ENCODE measurements around the gene RPL10A. TPM values are rescaled to one million over a fixed set of nuclear protein-coding genes. Genes with fewer than 3 reads are reported as not detected.

Gene RPL10A
- total and polyA plus RNA-seq, 2 of the 8 experiments (the other 6 are each of a cell fraction or from before 2014, with no cell fraction given) = 1,893 to 2,948 TPM

- Histone ChIP-seq H3K4me1 (replicated peaks in 1 of 4; ENCODE audit: control insufficient read depth in 3 of 4, insufficient read depth in 4 of 4, low read length in 3 of 4) (peaks cover 7 to 14% (median 10%) of the 10 kb centered on the region in 4 experiments; a peak in 6 of 7 replicates), H3K27ac (ENCODE audit: low read depth, low read length) (no peak overlapping the region), H3K79me2 (ENCODE audit: control insufficient read depth in 1 of 2, insufficient read depth in 2 of 2, low read length in 2 of 2) (no peaks in the 10 kb centered on the region), H3K4me2 (ENCODE audit: insufficient read depth in 1 of 2, low read depth in 2 of 2, low read length in 2 of 2) (peak overlapping the region; percentile 31 to 89; a peak in 3 of 4 replicates), H3K14ac (ENCODE audit: insufficient read length) (no peak overlapping the region), H2BK15ac (ENCODE audit: low read length) (no peak overlapping the region), H4K8ac (ENCODE audit: extremely low read depth, insufficient read depth, low read length) (no peak overlapping the region), H3K9me3 (ENCODE audit: insufficient read depth in 2 of 2, low read depth in 1 of 2, low read length in 1 of 2) (no peaks in the 10 kb centered on the region; a peak in 1 of 4 replicates), H3K56ac (replicated peaks; ENCODE audit: insufficient read length, low read depth, low read length) (no peak overlapping the region), H4K5ac (ENCODE audit: insufficient read length, low read depth, low read length) (no peak overlapping the region), H3K27me3 (replicated peaks in 1 of 4; ENCODE audit: control insufficient read depth in 3 of 4, extremely low read depth in 1 of 4, insufficient read depth in 3 of 4, low read length in 3 of 4) (no peaks in the 10 kb centered on the region), H4K20me1 (replicated peaks in 1 of 2; ENCODE audit: control insufficient read depth in 1 of 2, insufficient read depth in 2 of 2, low read length in 2 of 2) (peaks cover 0 to 6% of the 10 kb centered on the region in 2 experiments), H2AFZ (ENCODE audit: low read length) (no peak overlapping the region), H3K36me3 (ENCODE audit: control insufficient read depth in 2 of 4, insufficient read depth in 4 of 4, low read length in 3 of 4) (peaks cover 2 to 17% (median 6%) of the 10 kb centered on the region in 4 experiments; a peak in 7 of 8 replicates), H2AK5ac (ENCODE audit: low read depth, low read length) (no peak overlapping the region), H4K91ac (replicated peaks; ENCODE audit: insufficient read length, low read length) (no peak overlapping the region), H2BK5ac (ENCODE audit: low read depth, low read length) (no peak overlapping the region), H3K9ac (replicated peaks in 1 of 4; ENCODE audit: extremely low read depth in 1 of 4, low read depth in 3 of 4, low read length in 3 of 4) (no peak overlapping the region), H2BK20ac (ENCODE audit: low read length) (no peak overlapping the region), H3K18ac (ENCODE audit: extremely low read depth, low read length) (0 out of 2 replicates have a peak overlapping the region, but pooled peaks have one; percentile 5), H2BK120ac (replicated peaks; ENCODE audit: low read depth, low read length) (no peak overlapping the region), H3K23me2 (ENCODE audit: low read depth, low read length) (peaks cover 8% of the 10 kb centered on the region; the same call in 1 of the 2 replicates), H3K4ac (replicated peaks; ENCODE audit: insufficient read length, low read depth, low read length) (no peak overlapping the region), H3K79me1 (ENCODE audit: low read depth, low read length) (no peaks in the 10 kb centered on the region; the same call in 1 of the 2 replicates), H3K23ac (ENCODE audit: insufficient read length) (no peak overlapping the region), H2BK12ac (ENCODE audit: low read depth, low read length) (no peak overlapping the region), H3K4me3 (ENCODE audit: extremely low read depth in 1 of 4, insufficient read depth in 2 of 4, low read depth in 3 of 4, low read length in 4 of 4) (peak overlapping the region in 1 of 4 experiments; percentile 13; a peak in 2 of 8 replicates)
- TF ChIP-seq EP300 (IDR thresholded peaks at IDR 0.05; ENCODE audit: borderline replicate concordance in 1 of 2, low read depth in 2 of 2, low read length in 2 of 2) (no peak), ZNF274 (IDR thresholded peaks at IDR 0.05; ENCODE audit: borderline replicate concordance, extremely low read depth, low read length) (no peak), MAFK (IDR thresholded peaks at IDR 0.05; ENCODE audit: low read depth, low read length) (no peak)
- TF ChIP-seq, protein P1, sequence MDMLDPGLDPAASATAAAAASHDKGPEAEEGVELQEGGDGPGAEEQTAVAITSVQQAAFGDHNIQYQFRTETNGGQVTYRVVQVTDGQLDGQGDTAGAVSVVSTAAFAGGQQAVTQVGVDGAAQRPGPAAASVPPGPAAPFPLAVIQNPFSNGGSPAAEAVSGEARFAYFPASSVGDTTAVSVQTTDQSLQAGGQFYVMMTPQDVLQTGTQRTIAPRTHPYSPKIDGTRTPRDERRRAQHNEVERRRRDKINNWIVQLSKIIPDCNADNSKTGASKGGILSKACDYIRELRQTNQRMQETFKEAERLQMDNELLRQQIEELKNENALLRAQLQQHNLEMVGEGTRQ (IDR thresholded peaks at IDR 0.05; ENCODE audit: low read length) = no peak
- 68% methylated on average over 9 of the region's 9 CpGs; no CpG with 5 or more reads in 1 of the 2 experiments for WGBS, 2 experiments (ENCODE audit: extremely low coverage in 1 of 2, insufficient coverage in 1 of 2, insufficient read length in 1 of 2, insufficient replicate concordance in 2 of 2, low coverage in 1 of 2, low lambda C conversion rate in 2 of 2, missing lambda C conversion rate in 1 of 2)
- ChIA-PET POLR2A (ENCODE audit: partially characterized antibody) (interaction anchor here (1.2 to 12.4 kb wide), 2 partner anchors 16 to 36 kb away, joined by 3 to 197 read pairs; partner anchors contain the start of gene RPL10A), CTCF (ENCODE audit: partially characterized antibody) (interaction anchor here (1.2 to 11.0 kb wide), 7 partner anchors 14 to 159 kb away, joined by 3 to 140 read pairs (median 5); partner anchors contain the start of genes DEF6, PPARD and RPL10A)
- FAIRE-seq = no peak
- no peak for DNase-seq (ENCODE audit: low read depth in 1 of 2, low spot score in 2 of 2)
These were observed 13.7 kb upstream of the RPL10A start for GRCh38 chr6:35454391-35455110.

Data from H1 (cell line).